Large intestine (tissue), 3 donors: Measurements from ENCODE around the gene RAP1GAP. TPM values are rescaled to one million over a fixed set of nuclear protein-coding genes. Genes with fewer than 3 reads are reported as not detected.
"Not testable (repeated sequence)": the region's sequence is repeated elsewhere in the genome, so short reads cannot be mapped to it uniquely, and the experiment has no call there.

ENCODE experiments used
- DNase-seq, 2 donors: peaks; one replicate each; pipeline versions ENCODE4 v3.0.0 to v3.0.0-alpha.2; 2013
- H3K27ac ChIP-seq: one replicate; pipeline ENCODE4 v1.5.1; 2013; ENCODE audit warnings: low read length
- H3K27me3 ChIP-seq: 2 replicates; pipeline ENCODE4 v1.6.1; 2013; ENCODE audit warnings: low read length; ENCODE audit not compliant: control insufficient read depth, insufficient read depth
- H3K36me3 ChIP-seq: 2 replicates; pipeline ENCODE4 v1.6.1; 2013; ENCODE audit warnings: low read length; ENCODE audit not compliant: control insufficient read depth, insufficient read depth
- H3K4me1 ChIP-seq: one replicate; pipeline ENCODE4 v1.6.1; 2013; ENCODE audit warnings: low read length; ENCODE audit not compliant: control insufficient read depth, insufficient read depth
- H3K4me3 ChIP-seq: one replicate; pipeline ENCODE4 v1.5.1; 2013; ENCODE audit warnings: low read length
- H3K9me3 ChIP-seq: one replicate; pipeline ENCODE4 v1.6.1; 2013; ENCODE audit warnings: mild to moderate bottlenecking, low read depth, low read length, moderate library complexity; ENCODE audit not compliant: control insufficient read depth
- WGBS: methylation state at CpG from one replicate; pipeline ENCODE4 v1.1.5; 2013; ENCODE audit warnings: low lambda C conversion rate; ENCODE audit not compliant: insufficient coverage; 5-methylcytosine and 5-hydroxymethylcytosine counted together
- polyA plus RNA-seq: library from polyadenylated mRNA; unstranded; fragments of 120-200 nt; gene quantifications from one replicate; pipeline ENCODE4 v1.2.1, GENCODE V29; 2013

The RAP1GAP gene
- polyA plus RNA-seq, 1 donor: 68.1 TPM

DNA sequence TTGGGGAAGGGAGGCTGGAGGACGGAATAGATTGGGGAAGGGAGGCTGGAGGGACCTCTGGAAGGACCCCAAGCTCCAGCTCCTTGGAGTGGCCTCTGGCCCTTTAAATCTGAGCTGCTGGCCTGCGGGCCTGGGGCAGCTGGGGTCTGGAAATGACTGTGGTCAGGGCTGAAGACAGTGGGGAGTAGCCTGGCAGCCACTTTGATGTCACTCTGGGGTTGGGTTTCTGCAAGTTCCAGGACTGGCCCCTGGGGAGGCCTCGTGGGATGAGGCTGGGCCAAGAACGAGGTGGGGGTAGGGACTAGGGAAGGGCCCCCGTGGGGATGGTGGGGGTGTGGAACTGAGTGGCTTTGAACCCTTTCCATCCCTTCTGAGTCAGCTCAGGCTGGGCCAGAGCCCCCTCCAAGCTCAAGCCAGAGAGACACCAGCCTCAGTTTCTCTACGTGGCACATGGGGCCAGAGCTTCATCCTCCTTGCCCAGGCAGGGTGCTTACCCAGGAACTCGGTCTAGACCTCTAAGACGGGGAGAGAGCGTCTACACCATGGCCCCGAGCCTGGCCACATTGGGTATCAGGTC, 100.3 kb downstream of the RAP1GAP start:
- peaks cover 6% of the 10 kb centered on the region for H3K4me1 ChIP-seq
- no peaks in the 10 kb centered on the region for H3K9me3 ChIP-seq
- DNase-seq: no peak
- no CpG with 5 or more reads among the region's 10 CpGs for WGBS
- H3K27ac ChIP-seq: no peak overlapping the region
- H3K36me3 ChIP-seq: no peaks in the 10 kb centered on the region
- H3K4me3 ChIP-seq: no peak overlapping the region
- no peaks in the 10 kb centered on the region for H3K27me3 ChIP-seq

DNA sequence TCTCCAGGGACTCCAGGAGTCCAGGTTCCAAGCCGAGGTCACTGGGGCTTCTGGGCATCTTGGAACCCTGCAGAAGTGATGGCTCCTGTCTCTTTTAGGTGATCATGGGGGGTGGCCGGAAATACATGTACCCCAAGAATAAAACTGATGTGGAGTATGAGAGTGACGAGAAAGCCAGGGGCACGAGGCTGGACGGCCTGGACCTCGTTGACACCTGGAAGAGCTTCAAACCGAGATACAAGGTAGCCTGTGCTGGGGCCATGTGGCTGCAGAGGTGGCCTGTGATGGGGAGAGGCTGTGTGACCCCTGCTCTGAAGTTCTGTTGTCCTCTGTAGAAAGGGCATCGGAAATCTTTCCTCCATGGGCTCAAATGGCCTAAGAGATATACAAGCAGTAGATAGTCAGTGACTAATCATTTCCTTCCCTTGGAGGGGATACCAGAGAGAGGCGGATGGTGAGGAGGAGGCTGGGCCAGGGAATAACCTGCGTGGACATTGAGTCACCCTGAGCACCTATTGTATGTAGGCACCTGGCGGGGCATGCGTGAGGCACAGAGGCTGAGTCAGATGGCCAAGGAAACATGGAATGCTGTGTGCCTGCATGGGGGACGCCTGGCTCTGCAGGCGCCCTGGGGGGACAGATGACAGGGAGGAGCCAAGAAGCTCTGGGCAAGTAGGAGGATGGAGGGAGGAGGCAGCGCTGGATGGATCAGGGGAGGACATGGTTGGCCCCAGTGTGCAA, 101.0 kb downstream of the RAP1GAP start:
- Histone ChIP-seq H3K9me3 (no peaks in the 10 kb centered on the region), H3K27me3 (no peaks in the 10 kb centered on the region), H3K27ac (no peak overlapping the region), H3K4me3 (no peak overlapping the region), H3K36me3 (no peaks in the 10 kb centered on the region), H3K4me1 (peaks cover 6% of the 10 kb centered on the region)
- no peak for DNase-seq
- WGBS: 100% methylated on average over 3 of the region's 15 CpGs

DNA sequence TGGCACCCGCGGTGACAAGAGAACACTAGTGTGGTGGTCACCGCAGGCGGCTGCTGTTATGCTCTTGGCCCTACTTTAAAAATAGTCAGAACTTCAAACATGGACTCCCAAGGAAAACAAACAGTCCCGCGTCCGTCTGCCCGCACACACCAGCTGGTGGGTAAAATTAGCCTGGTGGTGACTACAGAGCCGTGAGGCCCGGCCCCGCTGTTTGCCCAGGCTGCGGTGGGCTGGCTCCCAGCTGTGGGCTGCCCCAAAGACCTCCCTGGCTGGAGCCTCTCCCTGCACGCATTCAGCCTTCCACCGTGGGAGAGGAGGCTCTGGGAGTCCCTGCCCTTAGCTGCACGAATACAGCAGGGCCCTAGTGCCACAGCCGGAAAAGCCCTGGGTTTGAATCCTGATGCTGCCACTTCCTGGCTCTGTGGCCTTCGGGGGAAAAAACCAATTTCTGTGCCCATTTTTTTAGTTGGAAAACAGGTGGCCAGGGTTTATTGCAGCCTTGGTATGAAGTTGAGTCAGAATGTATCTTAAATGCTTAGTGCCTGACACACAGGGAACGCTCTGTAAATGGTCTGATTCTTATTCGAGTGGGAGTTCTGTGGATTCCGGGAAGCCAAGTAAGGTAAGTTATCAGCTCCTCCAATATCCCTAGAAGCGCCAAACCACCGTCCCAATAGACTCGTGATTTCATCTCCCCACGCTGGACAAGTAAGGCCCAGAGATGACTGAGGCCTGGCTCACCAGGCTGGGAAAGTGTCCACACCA, 101.7 kb downstream of the RAP1GAP start:
- no peak overlapping the region for H3K4me3 ChIP-seq
- no CpG with 5 or more reads among the region's 24 CpGs for WGBS

DNA sequence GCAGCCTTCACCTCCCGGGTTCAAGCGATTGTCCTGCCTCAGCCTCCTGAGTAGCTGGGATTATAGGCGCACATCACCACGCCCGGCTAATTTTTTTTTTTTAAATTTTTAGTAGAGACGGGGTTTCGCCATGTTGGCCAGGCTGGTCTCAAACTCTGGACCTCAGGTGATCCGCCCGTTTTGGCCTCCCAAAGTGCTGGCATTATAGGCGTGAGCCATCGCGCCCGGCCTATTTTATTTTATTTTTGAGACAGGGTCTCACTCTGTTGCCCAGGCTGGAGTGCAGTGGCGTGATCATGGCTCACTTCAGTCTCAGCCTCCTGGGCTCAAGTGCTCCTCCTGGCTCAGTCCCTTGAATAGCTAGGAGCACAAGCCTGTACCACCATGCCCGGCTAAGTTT, 102.8 kb downstream of the RAP1GAP start:
- DNase-seq, H3K9me3 ChIP-seq, H3K36me3 ChIP-seq, H3K27ac ChIP-seq, H3K27me3 ChIP-seq, H3K4me1 ChIP-seq, H3K4me3 ChIP-seq: not testable (repeated sequence)
- WGBS: no CpG with 5 or more reads among the region's 15 CpGs

More for the DNA sequence above, 101.7 kb downstream of the RAP1GAP start:
- no peaks in the 10 kb centered on the region for H3K36me3 ChIP-seq
- peaks cover 6% of the 10 kb centered on the region for H3K4me1 ChIP-seq
- H3K27ac ChIP-seq: no peak overlapping the region
- no peak for DNase-seq
- H3K9me3 ChIP-seq: no peaks in the 10 kb centered on the region
- no peaks in the 10 kb centered on the region for H3K27me3 ChIP-seq

DNA sequence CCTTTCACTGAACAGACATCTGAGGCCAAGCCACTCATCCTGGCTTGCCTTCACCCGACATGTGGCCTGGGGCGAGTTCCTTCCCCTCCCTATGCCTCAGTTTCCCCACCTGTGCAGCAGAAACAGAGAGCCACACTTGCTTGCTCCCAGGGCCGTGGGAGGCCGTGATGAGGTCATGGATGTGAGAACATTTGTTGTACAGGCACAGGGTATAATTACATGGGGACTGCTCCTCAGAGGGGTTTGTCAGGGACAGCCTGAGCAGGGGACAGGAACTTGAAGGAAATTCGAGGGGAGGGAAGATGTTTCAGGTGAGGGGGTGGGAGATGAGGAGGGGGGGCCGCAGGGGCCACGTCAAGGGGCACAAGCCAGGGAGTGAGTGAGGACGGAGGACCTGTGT, 103.9 kb downstream of the RAP1GAP start:
- Histone ChIP-seq H3K9me3 (no peaks in the 10 kb centered on the region), H3K4me3 (no peak overlapping the region), H3K4me1 (peaks cover 6% of the 10 kb centered on the region), H3K36me3 (no peaks in the 10 kb centered on the region), H3K27ac (no peak overlapping the region), H3K27me3 (no peaks in the 10 kb centered on the region)
- DNase-seq: no peak
- no CpG with 5 or more reads among the region's 8 CpGs for WGBS

DNA sequence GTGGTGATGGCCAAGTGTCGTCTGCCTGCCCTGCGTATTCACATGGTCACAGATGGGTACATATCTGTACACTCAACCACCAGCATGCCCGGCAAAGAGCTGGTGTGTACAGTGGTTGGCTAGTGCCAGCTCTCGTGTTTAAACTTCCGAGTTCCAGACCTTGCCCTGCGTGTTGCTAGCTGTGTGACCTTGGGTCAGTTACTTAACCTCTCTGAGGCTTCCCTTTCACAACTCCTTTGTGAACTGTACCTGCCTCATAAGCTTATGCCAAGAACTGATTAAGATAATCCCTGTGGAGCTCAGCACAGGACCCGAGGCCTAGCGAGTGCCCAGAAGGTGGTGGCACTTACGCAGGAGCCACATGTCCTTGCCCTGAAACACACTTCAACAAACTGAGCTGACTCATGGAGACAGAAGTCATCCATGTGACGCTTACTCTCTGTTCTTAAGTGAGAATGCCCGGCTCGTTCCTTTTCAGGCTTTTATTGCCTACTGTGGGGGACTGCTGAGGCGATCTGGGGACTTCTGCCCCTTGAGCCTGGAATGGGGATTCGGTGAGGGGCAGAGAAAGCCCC, 104.5 kb downstream of the RAP1GAP start:
- no CpG with 5 or more reads among the region's 14 CpGs for WGBS
- no peaks in the 10 kb centered on the region for H3K36me3 ChIP-seq
- H3K27me3 ChIP-seq: no peaks in the 10 kb centered on the region

DNA sequence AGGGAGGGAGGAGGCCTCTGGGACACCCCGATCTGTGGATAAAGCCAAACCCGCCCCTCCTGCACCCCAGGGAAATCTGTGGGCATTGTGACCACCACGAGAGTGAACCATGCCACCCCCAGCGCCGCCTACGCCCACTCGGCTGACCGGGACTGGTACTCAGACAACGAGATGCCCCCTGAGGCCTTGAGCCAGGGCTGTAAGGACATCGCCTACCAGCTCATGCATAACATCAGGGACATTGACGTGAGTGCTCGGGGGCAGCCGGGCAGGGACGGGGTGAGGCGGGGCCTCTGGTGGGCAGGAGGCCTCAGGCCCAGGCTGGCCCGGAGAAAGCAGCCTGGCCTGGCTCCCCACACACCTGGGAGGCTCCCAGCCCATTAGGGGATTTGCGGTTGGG, 105.2 kb downstream of the RAP1GAP start:
- Histone ChIP-seq H3K4me3 (no peak overlapping the region), H3K27me3 (no peaks in the 10 kb centered on the region), H3K4me1 (no peaks in the 10 kb centered on the region), H3K27ac (no peak overlapping the region), H3K36me3 (no peaks in the 10 kb centered on the region), H3K9me3 (no peaks in the 10 kb centered on the region)
- no CpG with 5 or more reads among the region's 17 CpGs for WGBS
- DNase-seq: no peak

More for the DNA sequence above, 104.5 kb downstream of the RAP1GAP start:
- Histone ChIP-seq H3K4me1 (peaks cover 3% of the 10 kb centered on the region), H3K9me3 (no peaks in the 10 kb centered on the region), H3K27ac (no peak overlapping the region), H3K4me3 (no peak overlapping the region)
- no peak for DNase-seq

DNA sequence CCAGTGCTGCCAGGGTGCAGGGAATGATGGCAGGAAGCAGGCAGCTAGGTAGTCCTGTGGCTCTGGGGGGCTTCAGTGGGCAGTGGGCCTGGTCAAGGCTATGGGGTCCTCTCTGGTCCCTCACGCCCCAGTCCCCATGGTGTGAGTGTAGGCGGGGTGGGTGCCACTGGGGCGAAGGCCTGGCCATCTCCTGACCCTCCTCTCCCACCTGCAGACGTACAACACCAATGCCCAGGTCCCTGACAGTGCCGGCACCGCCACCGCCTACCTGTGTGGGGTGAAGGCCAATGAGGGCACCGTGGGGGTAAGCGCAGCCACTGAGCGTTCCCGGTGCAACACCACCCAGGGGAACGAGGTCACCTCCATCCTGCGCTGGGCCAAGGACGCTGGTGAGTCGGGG, 106.3 kb downstream of the RAP1GAP start:
- Histone ChIP-seq H3K9me3 (no peaks in the 10 kb centered on the region), H3K27me3 (no peaks in the 10 kb centered on the region), H3K27ac (no peak overlapping the region), H3K36me3 (no peaks in the 10 kb centered on the region), H3K4me3 (no peak overlapping the region), H3K4me1 (no peaks in the 10 kb centered on the region)
- DNase-seq: no peak
- WGBS: no CpG with 5 or more reads among the region's 15 CpGs

DNA sequence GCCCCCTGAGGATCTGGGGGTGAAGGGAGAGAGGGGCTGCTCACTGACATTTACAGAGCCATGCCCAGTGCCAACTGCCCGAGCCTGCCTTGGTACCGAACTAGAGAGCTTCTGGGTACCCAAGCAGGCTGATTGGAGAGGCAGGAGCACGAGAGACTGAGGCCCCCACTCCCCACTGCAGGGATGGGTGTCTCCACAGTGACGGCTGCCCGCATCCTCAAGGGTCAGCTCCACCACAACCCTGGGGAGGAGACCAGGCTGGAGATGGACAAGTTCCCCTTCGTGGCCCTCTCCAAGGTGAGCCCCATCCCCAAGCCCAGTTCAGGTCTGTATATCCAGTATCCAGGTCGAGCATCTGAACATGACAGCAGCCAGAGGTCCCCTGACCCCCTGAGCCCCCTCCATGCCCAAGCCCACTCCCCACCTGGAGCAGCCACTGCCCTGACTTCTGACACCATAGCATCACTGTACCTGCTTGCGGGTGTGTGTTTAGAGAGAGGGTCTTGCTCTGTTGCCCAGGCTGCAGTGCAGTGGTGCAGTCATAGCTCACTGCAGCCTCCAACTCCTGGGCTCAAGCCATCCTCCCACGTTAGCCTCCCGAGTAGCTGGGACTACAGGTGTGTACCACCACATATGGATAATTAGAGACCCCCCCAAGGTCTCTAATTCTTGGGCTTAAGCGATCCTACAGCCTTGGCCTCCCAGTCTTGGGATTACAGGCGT, 108.1 kb downstream of the RAP1GAP start:
- Histone ChIP-seq H3K27ac (no peak overlapping the region), H3K4me3 (no peak overlapping the region), H3K36me3 (no peaks in the 10 kb centered on the region), H3K4me1 (no peaks in the 10 kb centered on the region), H3K9me3 (no peaks in the 10 kb centered on the region), H3K27me3 (no peaks in the 10 kb centered on the region)
- no CpG with 5 or more reads among the region's 12 CpGs for WGBS
- no peak for DNase-seq
